Epithelial cell of proximal tubule (primary cell): Measurements from ENCODE around the gene DPH6. TPM values are rescaled to one million over a fixed set of nuclear protein-coding genes. Genes with fewer than 3 reads are reported as not detected.
A peak's percentile ranks its signal among the peaks of the same experiment; 100 is the strongest.

Source experiments
- DNase-seq: peaks from one replicate; pipeline ENCODE4 v3.0.0-alpha.2; 2011; ENCODE audit warnings: low read depth
- H3K4me3 ChIP-seq: 2 replicates; pipeline ENCODE4 v1.5.1; 2011; ENCODE audit warnings: low read depth, mild to moderate bottlenecking, low read length
- CTCF ChIP-seq: conservative IDR thresholded peaks from 2 replicates; pipeline ENCODE4 v1.5.1; 2012; ENCODE audit warnings: low read depth, mild to moderate bottlenecking, low read length
- total RNA-seq: library from RNA; depleted of rRNA; stranded (reverse); fragments of >200 nt; gene quantifications from 2 replicates; pipeline ENCODE4 v1.2.3, GENCODE V29; 2015

Gene DPH6
- total RNA-seq, 1 donor from 2014 or later: 10.0 TPM

- DNase-seq: no peak
- TF ChIP-seq CTCF: no peak
- H3K4me3 ChIP-seq: no peak overlapping the region
Observed at GRCh38 chr15:35481064-35481463, 64.9 kb downstream of the DPH6 start.

GRCh38 chr15:35479423-35479822 is 66.5 kb downstream of the DPH6 start:
- peak; percentile 2 for DNase-seq
- TF ChIP-seq CTCF: no peak
- H3K4me3 ChIP-seq: no peak overlapping the region

- DNase-seq: no peak
- no peak overlapping the region for H3K4me3 ChIP-seq
- TF ChIP-seq CTCF: no peak
Observed at GRCh38 chr15:35477312-35478262, 68.4 kb downstream of the DPH6 start.

GRCh38 chr15:35471024-35471423 is 74.9 kb downstream of the DPH6 start:
- TF ChIP-seq CTCF: no peak
- H3K4me3 ChIP-seq: no peak overlapping the region
- no peak for DNase-seq

GRCh38 chr15:35470441-35470840 is 75.5 kb downstream of the DPH6 start:
- no peak for TF ChIP-seq CTCF
- no peak overlapping the region for H3K4me3 ChIP-seq
- DNase-seq: no peak

GRCh38 chr15:35466476-35466875 is 79.5 kb downstream of the DPH6 start:
- no peak for DNase-seq
- TF ChIP-seq CTCF: no peak
- H3K4me3 ChIP-seq: no peak overlapping the region

- no peak for TF ChIP-seq CTCF
- DNase-seq: no peak
- no peak overlapping the region for H3K4me3 ChIP-seq
Observed at GRCh38 chr15:35465783-35466182, 80.2 kb downstream of the DPH6 start.
